K562 (cell line): Measurements from ENCODE around the gene SCARB2. TPM values are rescaled to one million over a fixed set of nuclear protein-coding genes. Genes with fewer than 3 reads are reported as not detected.

Experiments
- ATAC-seq: fragments of 200-7000 bp; cut with Tn5 transposase; 3 replicates; pipeline ENCODE4 v1.9.1; 2020; ENCODE audit warnings: moderate library complexity
- BruUV-seq: library from RNA; stranded (reverse); fragments of 400-500 nt; replicated peaks from 2 replicates; lab custom pipeline; 2021; lab: Mats Ljungman, UMichigan
- CTCF ChIA-PET: fragments of 300-600 bp; formaldehyde crosslinking; extraction: SDS; loops from one replicate; lab custom pipeline; 2021; ENCODE audit warnings: low intra/inter-chr PET ratio; lab: Yijun Ruan, JAX
- POLR2A ChIA-PET: fragments of 300-600, 350-650 bp; sonication (Branson Sonifier 250); formaldehyde crosslinking; extraction: SDS; loops from one replicate; lab custom pipeline; 2021; ENCODE audit warnings: antibody characterized with exemption, inconsistent platforms; lab: Yijun Ruan, JAX
- DNase-seq, 4 experiments: peaks; one replicate each; pipeline versions ENCODE4 v3.0.0 to v3.0.0-alpha.2; 2011 to 2018; ENCODE audit warnings: low spot score in 3 of 4, mixed read lengths in 3 of 4; ENCODE audit errors: extremely low read depth in 1 of 4
- FAIRE-seq: peaks from 2 replicates; lab custom pipeline; 2011; peaks lifted over from hg19 to GRCh38; lab: Jason Lieb, UNC
- H2AFZ ChIP-seq: 2 replicates; pipeline ENCODE4 v1.6.0; 2011; ENCODE audit warnings: low read depth, low read length, control low read depth, inconsistent platforms
- H3K27ac ChIP-seq: fragments of 200-600 bp; 3 replicates; pipeline ENCODE4 v1.8.0; 2011; ENCODE audit warnings: low read depth, mild to moderate bottlenecking, control low read depth, inconsistent platforms, low read length, moderate library complexity, mixed read lengths; ENCODE audit errors: extremely low read depth
- H3K27me3 ChIP-seq, 2 experiments: fragments of 300-600 bp in 1 of 2; 2 replicates in 1 of 2; 3 replicates in 1 of 2; pipeline versions ENCODE4 v1.6.0 to v1.8.0; 2011; ENCODE audit warnings: inconsistent platforms in 2 of 2, low read length in 2 of 2, mild to moderate bottlenecking in 1 of 2, mixed read lengths in 1 of 2, moderate library complexity in 1 of 2; ENCODE audit not compliant: control insufficient read depth in 2 of 2, insufficient read depth in 2 of 2
- H3K36me3 ChIP-seq: fragments of 300-600 bp; 3 replicates; pipeline ENCODE4 v1.8.0; 2011; ENCODE audit warnings: mild to moderate bottlenecking, low read length, inconsistent platforms; ENCODE audit not compliant: control insufficient read depth, insufficient read depth
- H3K4me1 ChIP-seq, 2 experiments: fragments of 200-600 bp in 1 of 2; replicated peaks in 1 of 2; 2 replicates in 1 of 2; 3 replicates in 1 of 2; pipeline versions ENCODE4 v1.5.1 to v1.8.0; 2011; ENCODE audit warnings: inconsistent platforms in 2 of 2, low read length in 2 of 2, mild to moderate bottlenecking in 1 of 2, mixed read lengths in 1 of 2, moderate library complexity in 1 of 2; ENCODE audit not compliant: control insufficient read depth in 2 of 2, insufficient read depth in 2 of 2
- H3K4me2 ChIP-seq: 2 replicates; pipeline ENCODE4 v1.6.1; 2011; ENCODE audit warnings: low read length, control low read depth, inconsistent platforms, mixed read lengths; ENCODE audit not compliant: insufficient read depth
- H3K4me3 ChIP-seq: fragments of 200-600 bp; sonication (generic), shearing (Covaris generic); 2 replicates; pipeline ENCODE4 v1.5.1; 2016; ENCODE audit warnings: control low read depth, inconsistent platforms
- H3K79me2 ChIP-seq: fragments of 200-600 bp; 3 replicates; pipeline ENCODE4 v1.8.0; 2011; ENCODE audit warnings: low read length, inconsistent platforms; ENCODE audit not compliant: control insufficient read depth, insufficient read depth
- H3K9ac ChIP-seq, 2 experiments: 2 replicates each; pipeline versions ENCODE4 v1.6.0 to v1.6.1; 2011; ENCODE audit warnings: low read depth in 2 of 2, low read length in 2 of 2, control low read depth in 1 of 2, inconsistent platforms in 1 of 2, mild to moderate bottlenecking in 1 of 2, mixed read lengths in 1 of 2; ENCODE audit not compliant: insufficient read depth in 1 of 2
- H3K9me1 ChIP-seq: one replicate; pipeline ENCODE4 v1.6.0; 2011; ENCODE audit warnings: inconsistent platforms, mild to moderate bottlenecking, low read length, moderate library complexity; ENCODE audit not compliant: control insufficient read depth, insufficient read depth
- H3K9me3 ChIP-seq: replicated peaks from 2 replicates; pipeline ENCODE4 v1.5.1; 2011; ENCODE audit warnings: low read depth, low read length, inconsistent platforms; ENCODE audit not compliant: control insufficient read depth, insufficient read depth
- H4K20me1 ChIP-seq: replicated peaks from 2 replicates; pipeline ENCODE4 v1.6.1; 2011; ENCODE audit warnings: low read length, inconsistent platforms, mixed read lengths; ENCODE audit not compliant: control insufficient read depth, insufficient read depth
- CBX5 ChIP-seq: IDR thresholded peaks from 2 replicates; pipeline ENCODE4 v1.6.1; 2014; ENCODE audit warnings: low read depth, borderline replicate concordance
- FOXP4 ChIP-seq: sonication (generic); formaldehyde crosslinking; IDR thresholded peaks from 2 replicates; pipeline ENCODE4 v1.8.0; 2022; ENCODE audit warnings: mild to moderate bottlenecking, missing genetic modification reagents, borderline replicate concordance
- GABPB2 ChIP-seq: fragments of 250-450 bp; sonication (Bioruptor Pico); conservative IDR thresholded peaks from 2 replicates; pipeline ENCODE4 v1.5.1; 2021; ENCODE audit warnings: mild to moderate bottlenecking
- HES1 ChIP-seq: fragments of 450-650 bp; IDR thresholded peaks from 2 replicates; pipeline ENCODE4 v1.6.1; 2016; ENCODE audit warnings: low read depth, mild to moderate bottlenecking, moderate library complexity
- NFIC ChIP-seq: fragments of 450-650 bp; IDR thresholded peaks from 2 replicates; pipeline ENCODE4 v1.6.1; 2017; ENCODE audit warnings: mild to moderate bottlenecking, inconsistent platforms
- ZBTB2 ChIP-seq: fragments of 450-650 bp; IDR thresholded peaks from 2 replicates; pipeline ENCODE4 v1.6.1; 2016; ENCODE audit warnings: antibody characterized with exemption
- WGBS: fragments of 100-300 bp; shearing (Covaris generic); methylation state at CpG from one replicate; pipeline ENCODE4 v1.1.6; 2016; ENCODE audit warnings: low coverage, mixed read lengths; ENCODE audit not compliant: insufficient coverage; ENCODE audit errors: missing lambda C conversion rate; 5-methylcytosine and 5-hydroxymethylcytosine counted together
- in situ Hi-C: fragments of 300-500 bp; cut with MboI; formaldehyde crosslinking; loops from 4 replicates; pipeline ENCODE4 v1.15.0; 2018; ENCODE audit warnings: inconsistent platforms, mixed read lengths
- intact Hi-C: fragments of 100-400 bp; cut with micrococcal nuclease; formaldehyde crosslinking; loops from 2 replicates; pipeline ENCODE4 v1.14.2; 2022
- polyA plus RNA-seq, 8 experiments: library from polyadenylated mRNA; depleted of rRNA in 4 of 8; stranded (reverse) in 5 of 8; unstranded in 3 of 8; fragments of >200 nt; fragmentation: Nextera tagmentation in 2 of 8; fragmentation: Illumina TruSeq in 1 of 8; extraction: Ambion mirVana in 2 of 8; extraction: Trizol in 1 of 8; gene quantifications; 2 replicates each; pipeline versions ENCODE4 v1.2.1 to v1.2.3, GENCODE V29; 2011 to 2014; ENCODE audit warnings: inconsistent platforms in 1 of 8, missing spikeins in 1 of 8
- total RNA-seq, 7 experiments: library from RNA; depleted of rRNA in 6 of 7; stranded (reverse); fragments of >200 nt in 6 of 7; fragmentation: Illumina TruSeq in 2 of 7; extraction: Trizol in 2 of 7; gene quantifications; 2 replicates each; pipeline versions ENCODE4 v1.2.1 to v1.2.3, GENCODE V29; 2011 to 2021; ENCODE audit warnings: low replicate concordance in 1 of 7

The SCARB2 gene
- total and polyA plus RNA-seq, 9 of the 15 experiments (the other 6 are each of a cell fraction or from before 2014, with no cell fraction given) = 6.1 to 25.8 (median 17.8) TPM

GRCh38 chr4:76156635-76157034 is 57.0 kb downstream of the SCARB2 start:
- no peaks in the 10 kb centered on the region for H3K79me2 ChIP-seq
- H4K20me1 ChIP-seq = no peaks in the 10 kb centered on the region
- H3K4me1 ChIP-seq = no peaks in the 10 kb centered on the region
- peaks cover 7% of the 10 kb centered on the region; the same call in 1 of the 3 replicates for H3K36me3 ChIP-seq
- in situ Hi-C loops (no loop called here), intact Hi-C loops (no loop called here)
- no peak for ATAC-seq
- no peak overlapping the region for H2AFZ ChIP-seq
- DNase-seq = peak in 1 of 4 experiments; percentile 25
- WGBS = 0% methylated on average over 2 of the region's 2 CpGs
- H3K9ac ChIP-seq = no peak overlapping the region
- no peak overlapping the region for H3K4me3 ChIP-seq
- no peak overlapping the region for H3K27ac ChIP-seq
- H3K4me2 ChIP-seq = no peak overlapping the region
- no TSS peak for BruUV-seq
- no peaks in the 10 kb centered on the region for H3K27me3 ChIP-seq
- ChIA-PET CTCF (no interaction called here), POLR2A (interaction anchor here (1.0 kb wide), 1 partner anchor 9 kb away, joined by 4 read pairs; no protein-coding TSS in a partner anchor)
- no peak for TF ChIP-seq HES1
- TF ChIP-seq FOXP4 (CRISPR knock-in tag) = no peak
- no peak for TF ChIP-seq ZBTB2
- no peak for TF ChIP-seq CBX5
- no peak for TF ChIP-seq GABPB2 (CRISPR knock-in tag)
- TF ChIP-seq NFIC = peak; percentile 85
- no peaks in the 10 kb centered on the region for H3K9me3 ChIP-seq
- no peak for FAIRE-seq
- H3K9me1 ChIP-seq = no peaks in the 10 kb centered on the region
